GM12872 (cell line): ENCODE measurements around the gene BANF2.

Experiments used
- TF ChIP-seq, protein P1 (sequence below): IDR thresholded peaks from 3 replicates; pipeline ENCODE4 v1.5.1; 2011; ENCODE audit warnings: low read depth, mild to moderate bottlenecking, low read length, moderate library complexity; ENCODE audit not compliant: insufficient read depth

BANF2 gene

DNA sequence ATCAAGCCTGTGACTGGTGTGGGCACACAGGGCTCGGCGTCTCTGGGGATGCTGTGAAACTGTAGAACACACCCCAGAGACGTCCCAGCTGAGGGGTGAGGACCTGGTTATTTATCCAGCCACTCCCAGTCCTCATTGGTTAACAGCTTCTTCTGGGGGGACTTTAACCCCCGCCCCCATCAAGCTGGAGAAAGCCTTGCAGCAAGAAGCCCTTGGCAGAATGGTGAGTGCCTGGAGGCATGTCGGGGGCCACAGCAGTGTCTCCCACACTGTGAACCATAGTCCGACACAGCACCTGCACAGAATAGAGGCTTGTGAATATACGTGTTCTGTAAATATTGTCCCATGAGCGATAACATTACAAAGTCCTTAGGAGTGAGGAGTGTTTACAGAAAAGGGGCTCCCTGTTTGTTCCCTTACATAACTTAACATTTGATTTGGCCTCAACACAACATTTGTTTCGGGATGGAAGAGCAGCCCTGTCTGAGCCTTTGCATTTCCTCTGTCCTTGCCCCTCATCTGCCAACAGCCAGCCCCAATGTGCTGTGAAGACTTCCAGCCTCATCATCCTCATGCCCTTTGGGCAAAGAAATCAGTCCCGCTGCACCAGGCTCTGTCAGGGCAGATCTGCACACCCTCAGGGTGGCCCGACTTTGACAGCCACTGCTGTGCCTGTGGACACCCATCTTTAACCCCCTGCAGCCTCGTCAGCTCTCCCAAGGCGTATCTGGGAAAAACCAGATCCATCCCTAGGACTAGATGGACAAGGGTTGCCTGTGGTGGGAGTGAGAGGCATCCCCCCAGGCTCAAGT, 15.5 kb upstream of the BANF2 start:
- TF ChIP-seq, protein P1, sequence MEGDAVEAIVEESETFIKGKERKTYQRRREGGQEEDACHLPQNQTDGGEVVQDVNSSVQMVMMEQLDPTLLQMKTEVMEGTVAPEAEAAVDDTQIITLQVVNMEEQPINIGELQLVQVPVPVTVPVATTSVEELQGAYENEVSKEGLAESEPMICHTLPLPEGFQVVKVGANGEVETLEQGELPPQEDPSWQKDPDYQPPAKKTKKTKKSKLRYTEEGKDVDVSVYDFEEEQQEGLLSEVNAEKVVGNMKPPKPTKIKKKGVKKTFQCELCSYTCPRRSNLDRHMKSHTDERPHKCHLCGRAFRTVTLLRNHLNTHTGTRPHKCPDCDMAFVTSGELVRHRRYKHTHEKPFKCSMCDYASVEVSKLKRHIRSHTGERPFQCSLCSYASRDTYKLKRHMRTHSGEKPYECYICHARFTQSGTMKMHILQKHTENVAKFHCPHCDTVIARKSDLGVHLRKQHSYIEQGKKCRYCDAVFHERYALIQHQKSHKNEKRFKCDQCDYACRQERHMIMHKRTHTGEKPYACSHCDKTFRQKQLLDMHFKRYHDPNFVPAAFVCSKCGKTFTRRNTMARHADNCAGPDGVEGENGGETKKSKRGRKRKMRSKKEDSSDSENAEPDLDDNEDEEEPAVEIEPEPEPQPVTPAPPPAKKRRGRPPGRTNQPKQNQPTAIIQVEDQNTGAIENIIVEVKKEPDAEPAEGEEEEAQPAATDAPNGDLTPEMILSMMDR, result no peak

DNA sequence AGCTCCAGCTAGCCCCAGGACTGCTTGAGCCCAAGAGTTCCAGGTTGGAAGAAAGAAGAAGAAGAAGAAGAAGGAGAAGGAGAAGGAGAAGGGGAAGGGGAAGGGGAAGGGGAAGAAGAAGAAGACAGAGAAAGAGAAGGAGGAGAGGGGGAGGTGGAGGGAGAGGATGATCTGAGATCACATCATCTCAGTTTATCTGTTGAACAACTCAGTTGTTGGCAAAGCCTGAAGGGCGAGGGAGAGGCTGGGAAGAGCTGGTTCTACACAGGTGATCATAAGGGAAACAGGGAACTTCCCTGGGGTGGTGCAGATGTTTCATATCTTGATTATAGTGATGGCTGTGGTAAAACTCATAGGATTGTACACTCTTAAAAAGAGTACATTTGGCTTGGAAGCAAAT, 14.6 kb upstream of the BANF2 start:
- TF ChIP-seq, protein P1, result no peak

DNA sequence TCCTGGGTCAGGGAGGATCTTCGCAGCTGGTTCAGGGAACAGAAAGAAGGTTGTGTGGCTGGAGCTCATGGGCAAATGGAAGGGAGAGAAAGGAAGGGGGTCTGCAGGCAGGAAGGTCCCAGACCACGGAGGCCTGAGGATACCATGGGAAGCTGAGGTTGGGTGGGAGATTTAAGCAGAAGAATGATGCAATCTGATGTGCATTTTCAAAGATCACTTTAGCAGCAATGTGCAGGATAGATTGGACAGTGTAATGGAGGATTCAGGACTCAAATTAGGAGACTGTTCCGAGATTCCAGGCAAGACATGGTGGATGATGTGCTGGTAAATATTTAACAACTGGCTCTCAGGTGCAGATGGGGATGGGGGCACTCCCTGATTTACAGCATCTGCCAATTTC, 12.0 kb upstream of the BANF2 start:
- TF ChIP-seq, protein P1, result no peak

DNA sequence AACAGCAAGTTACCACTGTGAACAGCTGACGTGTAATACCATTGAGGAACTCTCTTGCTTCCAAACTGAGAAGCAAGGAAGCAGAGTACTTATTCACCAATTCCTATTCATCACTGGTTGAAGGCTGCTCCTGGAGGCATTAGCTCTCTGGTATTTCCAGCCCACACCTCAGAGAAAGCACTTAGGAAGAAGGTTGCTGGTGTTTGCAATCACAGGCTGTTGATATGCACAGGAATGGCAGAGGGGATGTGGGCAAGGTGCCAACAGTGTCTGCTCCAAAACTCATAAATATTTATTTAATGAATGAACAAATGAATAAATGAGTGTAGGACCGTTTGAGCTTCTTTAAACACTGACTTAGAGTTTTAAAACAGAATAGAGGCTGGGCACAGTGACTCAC, 10.8 kb upstream of the BANF2 start:
- TF ChIP-seq, protein P1, result no peak

DNA sequence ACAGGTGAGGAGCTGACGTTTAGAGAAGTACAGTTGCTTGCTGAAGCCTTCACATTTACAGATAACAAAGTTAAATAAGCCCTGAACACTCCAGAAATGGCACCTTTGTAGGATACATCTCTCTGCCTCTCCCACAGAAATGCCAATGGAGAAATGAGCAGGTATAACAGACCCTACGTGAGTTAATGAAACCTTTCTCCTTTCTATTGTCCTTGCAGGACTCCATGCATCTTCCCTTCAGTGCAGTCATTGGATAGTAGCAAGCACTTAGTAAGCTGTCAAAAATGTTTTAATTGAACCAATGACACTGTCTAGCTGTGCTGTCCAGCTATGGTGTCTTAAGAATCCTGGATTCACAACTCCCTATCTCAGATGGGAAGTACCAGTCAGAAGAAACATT, 9.6 kb upstream of the BANF2 start:
- TF ChIP-seq, protein P1, result no peak

DNA sequence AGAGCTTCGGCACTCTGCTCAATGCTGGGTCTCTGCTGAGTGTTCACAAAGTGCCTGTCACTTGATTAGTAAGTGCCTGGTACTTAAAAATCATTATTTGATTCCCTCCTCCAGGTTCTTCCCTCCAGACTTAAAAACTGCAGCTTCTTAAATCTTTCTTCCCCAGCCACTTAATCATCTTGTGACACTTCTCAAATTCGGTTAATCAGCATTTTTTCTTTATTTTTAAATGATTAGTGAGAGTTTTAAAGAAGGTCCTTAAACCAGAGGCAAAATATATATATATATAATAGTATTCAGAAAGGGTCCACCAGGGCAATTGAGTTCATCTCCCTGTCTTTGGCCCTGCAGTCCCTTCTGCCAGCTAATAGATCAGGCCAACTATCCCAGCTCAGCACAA, 8.0 kb upstream of the BANF2 start:
- TF ChIP-seq, protein P1, result no peak

DNA sequence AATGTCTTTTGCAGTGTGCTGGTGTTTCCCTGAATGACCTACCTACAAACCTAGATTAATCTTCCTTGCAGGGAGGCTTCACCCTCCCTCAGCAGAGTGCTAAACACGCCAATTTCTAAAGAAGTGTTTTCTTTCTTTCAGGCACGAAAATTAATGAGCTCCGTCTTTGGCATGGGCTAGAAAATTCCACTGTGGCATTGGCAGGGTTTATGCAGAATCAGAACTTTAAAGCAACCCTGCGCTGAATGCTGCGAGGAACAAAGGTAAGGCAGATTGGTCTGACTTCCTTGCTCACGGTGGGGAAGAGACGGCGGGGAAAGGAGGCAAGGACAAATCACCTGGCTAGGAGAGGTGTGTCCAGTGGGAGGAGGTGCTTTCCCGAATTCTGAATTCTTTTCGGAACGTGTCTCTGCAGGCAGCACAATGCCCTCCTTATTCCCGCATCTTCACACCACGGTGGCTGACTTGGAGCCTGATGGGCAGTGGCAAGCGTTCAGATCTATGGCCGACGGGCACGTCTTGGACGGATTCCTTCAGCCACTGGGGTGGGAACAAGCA, 6.2 kb upstream of the BANF2 start:
- TF ChIP-seq, protein P1, result no peak
